ENCODE measurements around the gene ACADS. TPM values are rescaled to one million over a fixed set of nuclear protein-coding genes. Genes with fewer than 3 reads are reported as not detected.

Gene ACADS
- polyA plus RNA-seq, 1 experiment, result 4.0 TPM

- POLR2A ChIA-PET, result no interaction called here
- no peak for DNase-seq (ENCODE audit: low read depth, low spot score)
- TF ChIP-seq, protein P1, sequence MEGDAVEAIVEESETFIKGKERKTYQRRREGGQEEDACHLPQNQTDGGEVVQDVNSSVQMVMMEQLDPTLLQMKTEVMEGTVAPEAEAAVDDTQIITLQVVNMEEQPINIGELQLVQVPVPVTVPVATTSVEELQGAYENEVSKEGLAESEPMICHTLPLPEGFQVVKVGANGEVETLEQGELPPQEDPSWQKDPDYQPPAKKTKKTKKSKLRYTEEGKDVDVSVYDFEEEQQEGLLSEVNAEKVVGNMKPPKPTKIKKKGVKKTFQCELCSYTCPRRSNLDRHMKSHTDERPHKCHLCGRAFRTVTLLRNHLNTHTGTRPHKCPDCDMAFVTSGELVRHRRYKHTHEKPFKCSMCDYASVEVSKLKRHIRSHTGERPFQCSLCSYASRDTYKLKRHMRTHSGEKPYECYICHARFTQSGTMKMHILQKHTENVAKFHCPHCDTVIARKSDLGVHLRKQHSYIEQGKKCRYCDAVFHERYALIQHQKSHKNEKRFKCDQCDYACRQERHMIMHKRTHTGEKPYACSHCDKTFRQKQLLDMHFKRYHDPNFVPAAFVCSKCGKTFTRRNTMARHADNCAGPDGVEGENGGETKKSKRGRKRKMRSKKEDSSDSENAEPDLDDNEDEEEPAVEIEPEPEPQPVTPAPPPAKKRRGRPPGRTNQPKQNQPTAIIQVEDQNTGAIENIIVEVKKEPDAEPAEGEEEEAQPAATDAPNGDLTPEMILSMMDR (IDR thresholded peaks at IDR 0.05; ENCODE audit: low read depth, low read length), result no peak
- H3K27me3 ChIP-seq (ENCODE audit: control insufficient read depth, insufficient read depth, low read length), result no peaks in the 10 kb centered on the region
- H3K4me3 ChIP-seq (ENCODE audit: low read depth, low read length), result no peak overlapping the region
- no peaks in the 10 kb centered on the region for H3K9me3 ChIP-seq (ENCODE audit: control insufficient read depth, insufficient read depth, low read length)
- CTCF ChIA-PET, result interaction anchor here (0.6 kb wide), 1 partner anchor 114 kb away, joined by 3 read pairs; no protein-coding TSS in a partner anchor
- no peak overlapping the region for H3K27ac ChIP-seq (ENCODE audit: low read depth, low read length)
Observed at GRCh38 chr12:120705618-120706017, 20.0 kb upstream of the ACADS start.

- H3K9me3 ChIP-seq (ENCODE audit: control insufficient read depth, insufficient read depth, low read length), result peaks cover 3% of the 10 kb centered on the region; the same call in 1 of the 2 replicates
- no peaks in the 10 kb centered on the region for H3K27me3 ChIP-seq (ENCODE audit: control insufficient read depth, insufficient read depth, low read length)
- TF ChIP-seq, protein P1 (IDR thresholded peaks at IDR 0.05; ENCODE audit: low read depth, low read length), result no peak
- CTCF ChIA-PET, result no interaction called here
- H3K27ac ChIP-seq (ENCODE audit: low read depth, low read length), result no peak overlapping the region
- POLR2A ChIA-PET, result no interaction called here
- no peak overlapping the region for H3K4me3 ChIP-seq (ENCODE audit: low read depth, low read length)
- no peak for DNase-seq (ENCODE audit: low read depth, low spot score)
Observed at GRCh38 chr12:120706029-120706428, 19.6 kb upstream of the ACADS start.

GRCh38 chr12:120708651-120709050 is 17.0 kb upstream of the ACADS start:
- ChIA-PET CTCF (interaction anchor here (1.1 to 1.8 kb wide), 2 partner anchors 62 to 263 kb away, joined by 3 to 6 read pairs; no protein-coding TSS in a partner anchor), POLR2A (no interaction called here)
- peaks cover 4% of the 10 kb centered on the region; the same call in 1 of the 2 replicates for H3K9me3 ChIP-seq (ENCODE audit: control insufficient read depth, insufficient read depth, low read length)
- TF ChIP-seq, protein P1 (IDR thresholded peaks at IDR 0.05; ENCODE audit: low read depth, low read length), result no peak
- H3K4me3 ChIP-seq (ENCODE audit: low read depth, low read length), result no peak overlapping the region
- H3K27me3 ChIP-seq (ENCODE audit: control insufficient read depth, insufficient read depth, low read length), result no peaks in the 10 kb centered on the region
- H3K27ac ChIP-seq (ENCODE audit: low read depth, low read length), result no peak overlapping the region
- DNase-seq (ENCODE audit: low read depth, low spot score), result no peak

DNA sequence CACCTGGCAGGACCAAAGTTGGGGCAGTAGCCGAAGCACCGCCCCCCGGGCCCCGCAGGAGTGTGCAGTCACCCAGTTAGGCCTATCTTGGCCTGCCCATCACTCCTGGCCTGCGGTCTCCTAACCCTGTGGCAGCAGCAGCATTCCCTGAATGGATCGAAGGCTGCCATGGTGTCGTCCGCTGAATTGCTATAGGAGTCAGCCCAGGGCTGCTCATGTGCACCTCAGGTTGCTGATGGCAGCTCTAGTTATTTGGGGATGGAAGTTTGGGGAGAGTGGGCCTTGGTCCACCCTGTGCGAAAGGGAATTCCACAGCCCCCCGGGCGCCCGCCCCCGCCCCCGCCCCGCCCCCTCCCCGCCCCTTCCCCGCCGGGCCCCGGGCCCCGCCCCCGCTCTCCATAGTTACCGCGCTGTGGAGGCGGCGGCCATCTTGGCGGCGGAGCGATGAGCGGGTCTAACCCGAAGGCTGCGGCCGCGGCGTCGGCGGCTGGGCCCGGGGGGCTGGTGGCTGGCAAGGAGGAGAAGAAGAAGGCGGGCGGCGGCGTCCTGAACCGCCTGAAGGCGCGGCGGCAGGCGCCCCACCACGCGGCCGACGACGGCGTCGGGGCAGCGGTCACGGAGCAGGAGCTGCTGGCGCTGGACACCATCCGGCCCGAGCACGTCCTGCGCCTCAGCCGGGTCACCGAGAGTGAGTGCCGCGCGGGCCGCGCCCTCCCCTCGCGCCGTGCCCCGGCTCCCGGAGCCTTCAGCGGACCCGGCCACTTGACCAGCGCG is 15.4 kb upstream of the ACADS start, which contains the start of gene UNC119B:
TSS of gene UNC119B (plus strand) at position 428 of the 774 bp plus-strand sequence. CDS start at position 445, 17 bp downstream.
- POLR2A ChIA-PET, result interaction anchor here (0.6 to 1.2 kb wide), 5 partner anchors 22 to 509 kb away, joined by 3 to 8 read pairs (median 3); partner anchors contain the start of gene RPLP0
- peaks cover 4% of the 10 kb centered on the region; the same call in 1 of the 2 replicates for H3K9me3 ChIP-seq (ENCODE audit: control insufficient read depth, insufficient read depth, low read length)
- peak within 1 kb of the TSS; percentile 75 for H3K4me3 ChIP-seq (ENCODE audit: low read depth, low read length)
- CTCF ChIA-PET, result interaction anchor here (0.5 to 1.8 kb wide), 4 partner anchors 13 to 376 kb away, joined by 3 to 6 read pairs (median 4); no protein-coding TSS in a partner anchor
- no peaks in the 10 kb centered on the region for H3K27me3 ChIP-seq (ENCODE audit: control insufficient read depth, insufficient read depth, low read length)
- DNase-seq (ENCODE audit: low read depth, low spot score), result no peak
- peak within 1 kb of the TSS; percentile 21 for H3K27ac ChIP-seq (ENCODE audit: low read depth, low read length)
- TF ChIP-seq, protein P1 (IDR thresholded peaks at IDR 0.05; ENCODE audit: low read depth, low read length), result no peak
